ENCODE measurements around the gene SLC44A4.
"Not testable (repeated sequence)": the region's sequence is repeated elsewhere in the genome, so short reads cannot be mapped to it uniquely, and the experiment has no call there.

DNA sequence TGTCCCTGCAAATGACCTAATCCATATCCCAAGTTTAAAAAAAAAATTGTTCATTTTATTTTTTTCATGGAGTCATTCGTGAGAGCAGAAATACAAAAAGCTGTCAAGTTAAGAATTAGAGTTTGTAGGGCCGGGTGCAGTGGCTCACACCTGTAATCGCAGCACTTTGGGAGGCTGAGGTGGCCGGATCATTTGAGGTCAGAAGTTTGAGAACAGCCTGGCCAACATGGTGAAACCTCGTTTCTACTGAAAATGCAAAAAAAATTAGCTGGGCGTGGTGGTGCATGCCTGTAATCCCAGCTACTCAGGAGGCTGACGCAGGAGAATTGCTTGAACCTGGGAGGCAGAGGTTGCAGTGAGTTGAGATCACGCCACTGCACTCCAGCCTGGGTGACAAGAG, 27.9 kb upstream of the SLC44A4 start:
- not testable (repeated sequence) for TF ChIP-seq HDAC2 (IDR thresholded peaks at IDR 0.05); ZNF507 (tag; conservative IDR thresholded peaks at IDR 0.05); POLR2A (conservative IDR thresholded peaks at IDR 0.05); CBX3 (IDR thresholded peaks at IDR 0.05; ENCODE audit: borderline replicate concordance in 1 of 2, low read length in 2 of 2); USF1 (CRISPR knock-in tag; IDR thresholded peaks at IDR 0.05); SAP30 (IDR thresholded peaks at IDR 0.05; ENCODE audit: borderline replicate concordance, insufficient read depth, low read depth, low read length, poor library complexity, severe bottlenecking); POLR2AphosphoS5 (IDR thresholded peaks at IDR 0.05; ENCODE audit: control insufficient read depth, insufficient read depth, low read depth, low read length); ZEB2 (IDR thresholded peaks at IDR 0.05)
- TF ChIP-seq, protein P1, sequence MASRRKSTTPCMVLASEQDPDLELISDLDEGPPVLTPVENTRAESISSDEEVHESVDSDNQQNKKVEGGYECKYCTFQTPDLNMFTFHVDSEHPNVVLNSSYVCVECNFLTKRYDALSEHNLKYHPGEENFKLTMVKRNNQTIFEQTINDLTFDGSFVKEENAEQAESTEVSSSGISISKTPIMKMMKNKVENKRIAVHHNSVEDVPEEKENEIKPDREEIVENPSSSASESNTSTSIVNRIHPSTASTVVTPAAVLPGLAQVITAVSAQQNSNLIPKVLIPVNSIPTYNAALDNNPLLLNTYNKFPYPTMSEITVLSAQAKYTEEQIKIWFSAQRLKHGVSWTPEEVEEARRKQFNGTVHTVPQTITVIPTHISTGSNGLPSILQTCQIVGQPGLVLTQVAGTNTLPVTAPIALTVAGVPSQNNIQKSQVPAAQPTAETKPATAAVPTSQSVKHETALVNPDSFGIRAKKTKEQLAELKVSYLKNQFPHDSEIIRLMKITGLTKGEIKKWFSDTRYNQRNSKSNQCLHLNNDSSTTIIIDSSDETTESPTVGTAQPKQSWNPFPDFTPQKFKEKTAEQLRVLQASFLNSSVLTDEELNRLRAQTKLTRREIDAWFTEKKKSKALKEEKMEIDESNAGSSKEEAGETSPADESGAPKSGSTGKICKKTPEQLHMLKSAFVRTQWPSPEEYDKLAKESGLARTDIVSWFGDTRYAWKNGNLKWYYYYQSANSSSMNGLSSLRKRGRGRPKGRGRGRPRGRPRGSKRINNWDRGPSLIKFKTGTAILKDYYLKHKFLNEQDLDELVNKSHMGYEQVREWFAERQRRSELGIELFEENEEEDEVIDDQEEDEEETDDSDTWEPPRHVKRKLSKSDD (conservative IDR thresholded peaks at IDR 0.05; ENCODE audit: low read length), result not testable (repeated sequence)
